Measurements from ENCODE around the gene ATRN. TPM values are rescaled to one million over a fixed set of nuclear protein-coding genes. Genes with fewer than 3 reads are reported as not detected.

ATRN gene
- total RNA-seq, 2 experiments from 2014 or later, result 5.1 TPM

GRCh38 chr20:3671986-3672546 is 201.2 kb downstream of the ATRN start:
- Mint-ChIP-seq H3K36me3 (ENCODE audit: low read depth) (no peaks in the 10 kb centered on the region), H3K27me3 (ENCODE audit: low read depth) (peaks cover 38% of the 10 kb centered on the region), H3K4me1 (ENCODE audit: low read depth) (peaks cover 4% of the 10 kb centered on the region), H3K27ac (no peak overlapping the region), H3K4me3 (no peak overlapping the region), H3K9me3 (no peaks in the 10 kb centered on the region)
- DNase-seq, result no peak
- intact Hi-C loops (cut with micrococcal nuclease), result loop anchor here (10.0 kb wide), 1 partner anchor 107 kb away; no protein-coding TSS in a partner anchor
- CTCF ChIA-PET, result interaction anchor here (0.6 to 1.2 kb wide), 3 partner anchors 28 to 106 kb away, joined by 3 to 4 read pairs (median 3); no protein-coding TSS in a partner anchor

GRCh38 chr20:3672547-3673171 is 201.8 kb downstream of the ATRN start:
- no peaks in the 10 kb centered on the region for H3K9me3 Mint-ChIP-seq
- no peak overlapping the region for H3K4me3 Mint-ChIP-seq
- no peak overlapping the region for H3K27ac Mint-ChIP-seq
- CTCF ChIA-PET, result interaction anchor here (0.6 to 1.2 kb wide), 2 partner anchors 27 to 69 kb away, joined by 3 to 4 read pairs; no protein-coding TSS in a partner anchor
- no peaks in the 10 kb centered on the region for H3K36me3 Mint-ChIP-seq (ENCODE audit: low read depth)
- intact Hi-C loops (cut with micrococcal nuclease), result loop anchor here (10.0 kb wide), 1 partner anchor 108 kb away; no protein-coding TSS in a partner anchor
- peaks cover 38% of the 10 kb centered on the region for H3K27me3 Mint-ChIP-seq (ENCODE audit: low read depth)
- H3K4me1 Mint-ChIP-seq (ENCODE audit: low read depth), result peaks cover 1% of the 10 kb centered on the region
- DNase-seq, result no peak

- Mint-ChIP-seq H3K36me3 (ENCODE audit: low read depth) (no peaks in the 10 kb centered on the region), H3K9me3 (no peaks in the 10 kb centered on the region), H3K4me1 (ENCODE audit: low read depth) (peaks cover 1% of the 10 kb centered on the region), H3K27ac (no peak overlapping the region), H3K4me3 (no peak overlapping the region), H3K27me3 (ENCODE audit: low read depth) (peaks cover 38% of the 10 kb centered on the region)
- CTCF ChIA-PET, result interaction anchor here (1.0 to 1.2 kb wide), 3 partner anchors 18 to 68 kb away, joined by 3 to 4 read pairs (median 4); no protein-coding TSS in a partner anchor
- intact Hi-C loops (cut with micrococcal nuclease), result loop anchor here (10.0 kb wide), 1 partner anchor 109 kb away; no protein-coding TSS in a partner anchor
- no peak for DNase-seq
These were observed 202.6 kb downstream of the ATRN start for GRCh38 chr20:3673221-3674070.

GRCh38 chr20:3674447-3674846 is 203.6 kb downstream of the ATRN start:
- Mint-ChIP-seq H3K27ac (no peak overlapping the region), H3K27me3 (ENCODE audit: low read depth) (peaks cover 41% of the 10 kb centered on the region), H3K9me3 (no peaks in the 10 kb centered on the region), H3K4me1 (ENCODE audit: low read depth) (peaks cover 1% of the 10 kb centered on the region), H3K4me3 (no peak overlapping the region), H3K36me3 (ENCODE audit: low read depth) (no peaks in the 10 kb centered on the region)
- CTCF ChIA-PET, result interaction anchor here (1.0 to 1.1 kb wide), 3 partner anchors 9 to 37 kb away, joined by 3 to 4 read pairs (median 4); no protein-coding TSS in a partner anchor
- intact Hi-C loops (cut with micrococcal nuclease), result loop anchor here (10.0 kb wide), 1 partner anchor 110 kb away; no protein-coding TSS in a partner anchor
- no peak for DNase-seq

- H3K27ac Mint-ChIP-seq, result no peak overlapping the region
- H3K4me1 Mint-ChIP-seq (ENCODE audit: low read depth), result peaks cover 1% of the 10 kb centered on the region
- DNase-seq, result no peak
- CTCF ChIA-PET, result interaction anchor here (1.0 to 1.7 kb wide), 4 partner anchors 9 to 50 kb away, joined by 3 to 7 read pairs (median 4); no protein-coding TSS in a partner anchor
- no peak overlapping the region for H3K4me3 Mint-ChIP-seq
- no peaks in the 10 kb centered on the region for H3K36me3 Mint-ChIP-seq (ENCODE audit: low read depth)
- peaks cover 41% of the 10 kb centered on the region for H3K27me3 Mint-ChIP-seq (ENCODE audit: low read depth)
- H3K9me3 Mint-ChIP-seq, result no peaks in the 10 kb centered on the region
- intact Hi-C loops (cut with micrococcal nuclease), result loop anchor here (10.0 kb wide), 1 partner anchor 110 kb away; no protein-coding TSS in a partner anchor
These were observed 204.4 kb downstream of the ATRN start for GRCh38 chr20:3674995-3675900.

- no peaks in the 10 kb centered on the region for H3K36me3 Mint-ChIP-seq (ENCODE audit: low read depth)
- peaks cover 49% of the 10 kb centered on the region for H3K27me3 Mint-ChIP-seq (ENCODE audit: low read depth)
- no peak for DNase-seq
- no peak overlapping the region for H3K4me3 Mint-ChIP-seq
- intact Hi-C loops (cut with micrococcal nuclease), result loop anchor here (2.0 to 10.0 kb wide), 2 partner anchors 75 to 113 kb away; no protein-coding TSS in a partner anchor
- no peaks in the 10 kb centered on the region for H3K9me3 Mint-ChIP-seq
- H3K27ac Mint-ChIP-seq, result no peak overlapping the region
- CTCF ChIA-PET, result interaction anchor here (1.0 to 3.2 kb wide), 6 partner anchors 19 to 458 kb away, joined by 3 to 46 read pairs (median 4); no protein-coding TSS in a partner anchor
- peaks cover 1% of the 10 kb centered on the region for H3K4me1 Mint-ChIP-seq (ENCODE audit: low read depth)
These were observed 206.9 kb downstream of the ATRN start for GRCh38 chr20:3677733-3678132.

GRCh38 chr20:3678198-3678597 is 207.4 kb downstream of the ATRN start:
- CTCF ChIA-PET, result interaction anchor here (1.0 to 3.2 kb wide), 5 partner anchors 18 to 397 kb away, joined by 3 to 46 read pairs (median 4); no protein-coding TSS in a partner anchor
- DNase-seq, result no peak
- H3K27ac Mint-ChIP-seq, result no peak overlapping the region
- H3K27me3 Mint-ChIP-seq (ENCODE audit: low read depth), result peaks cover 47% of the 10 kb centered on the region
- peaks cover 1% of the 10 kb centered on the region for H3K4me1 Mint-ChIP-seq (ENCODE audit: low read depth)
- H3K36me3 Mint-ChIP-seq (ENCODE audit: low read depth), result no peaks in the 10 kb centered on the region
- H3K9me3 Mint-ChIP-seq, result no peaks in the 10 kb centered on the region
- intact Hi-C loops (cut with micrococcal nuclease), result loop anchor here (10.0 kb wide), 1 partner anchor 113 kb away; no protein-coding TSS in a partner anchor
- no peak overlapping the region for H3K4me3 Mint-ChIP-seq

- intact Hi-C loops (cut with micrococcal nuclease), result loop anchor here (10.0 kb wide), 1 partner anchor 114 kb away; no protein-coding TSS in a partner anchor
- peaks cover 1% of the 10 kb centered on the region for H3K4me1 Mint-ChIP-seq (ENCODE audit: low read depth)
- H3K27me3 Mint-ChIP-seq (ENCODE audit: low read depth), result peaks cover 51% of the 10 kb centered on the region
These were observed 208.3 kb downstream of the ATRN start for GRCh38 chr20:3678856-3679720.

GRCh38 chr20:3679749-3680700 is 209.2 kb downstream of the ATRN start:
- Mint-ChIP-seq H3K4me1 (ENCODE audit: low read depth) (no peaks in the 10 kb centered on the region), H3K4me3 (no peak overlapping the region), H3K36me3 (ENCODE audit: low read depth) (no peaks in the 10 kb centered on the region), H3K27ac (no peak overlapping the region), H3K27me3 (ENCODE audit: low read depth) (peaks cover 49% of the 10 kb centered on the region), H3K9me3 (no peaks in the 10 kb centered on the region)
- no peak for DNase-seq
- intact Hi-C loops (cut with micrococcal nuclease), result loop anchor here (1.0 to 10.0 kb wide), 2 partner anchors 8 to 115 kb away; no protein-coding TSS in a partner anchor
- CTCF ChIA-PET, result interaction anchor here (0.9 to 1.0 kb wide), 2 partner anchors 16 to 31 kb away, joined by 3 read pairs; no protein-coding TSS in a partner anchor

More at GRCh38 chr20:3678856-3679720, 208.3 kb downstream of the ATRN start:
- CTCF ChIA-PET, result interaction anchor here (0.9 to 3.2 kb wide), 4 partner anchors 17 to 90 kb away, joined by 3 to 46 read pairs (median 4); no protein-coding TSS in a partner anchor
- Mint-ChIP-seq H3K9me3 (no peaks in the 10 kb centered on the region), H3K27ac (no peak overlapping the region), H3K36me3 (ENCODE audit: low read depth) (no peaks in the 10 kb centered on the region), H3K4me3 (no peak overlapping the region)
- DNase-seq, result no peak
